ENCODE measurements around the gene TBC1D5. TPM values are rescaled to one million over a fixed set of nuclear protein-coding genes. Genes with fewer than 3 reads are reported as not detected.

Gene TBC1D5
- total and polyA plus RNA-seq, 2 of the 8 experiments (the other 6 are each of a cell fraction or from before 2014, with no cell fraction given), result 11.0 to 22.9 TPM

GRCh38 chr3:17753632-17753992 is 11.2 kb upstream of the TBC1D5 start:
- Histone ChIP-seq H3K4ac (replicated peaks; ENCODE audit: insufficient read length, low read depth, low read length) (no peak overlapping the region), H3K14ac (ENCODE audit: insufficient read length) (no peak overlapping the region), H3K4me1 (replicated peaks in 1 of 4; ENCODE audit: control insufficient read depth in 3 of 4, insufficient read depth in 4 of 4, low read length in 3 of 4) (no peaks in the 10 kb centered on the region), H3K79me2 (ENCODE audit: control insufficient read depth in 1 of 2, insufficient read depth in 2 of 2, low read length in 2 of 2) (no peaks in the 10 kb centered on the region), H3K18ac (ENCODE audit: extremely low read depth, low read length) (no peak overlapping the region), H3K23ac (ENCODE audit: insufficient read length) (no peak overlapping the region), H4K91ac (replicated peaks; ENCODE audit: insufficient read length, low read length) (no peak overlapping the region), H2BK15ac (ENCODE audit: low read length) (no peak overlapping the region), H2AFZ (ENCODE audit: low read length) (no peak overlapping the region), H3K9ac (replicated peaks in 1 of 4; ENCODE audit: extremely low read depth in 1 of 4, low read depth in 3 of 4, low read length in 3 of 4) (no peak overlapping the region), H4K5ac (ENCODE audit: insufficient read length, low read depth, low read length) (no peak overlapping the region), H3K9me3 (ENCODE audit: insufficient read depth in 2 of 2, low read depth in 1 of 2, low read length in 1 of 2) (no peaks in the 10 kb centered on the region), H2BK120ac (replicated peaks; ENCODE audit: low read depth, low read length) (no peak overlapping the region), H2BK12ac (ENCODE audit: low read depth, low read length) (no peak overlapping the region), H3K79me1 (ENCODE audit: low read depth, low read length) (no peaks in the 10 kb centered on the region), H3K23me2 (ENCODE audit: low read depth, low read length) (no peaks in the 10 kb centered on the region), H4K20me1 (replicated peaks in 1 of 2; ENCODE audit: control insufficient read depth in 1 of 2, insufficient read depth in 2 of 2, low read length in 2 of 2) (no peaks in the 10 kb centered on the region), H3K4me3 (ENCODE audit: extremely low read depth in 1 of 4, insufficient read depth in 2 of 4, low read depth in 3 of 4, low read length in 4 of 4) (no peak overlapping the region), H3K36me3 (ENCODE audit: control insufficient read depth in 2 of 4, insufficient read depth in 4 of 4, low read length in 3 of 4) (no peaks in the 10 kb centered on the region), H4K8ac (ENCODE audit: extremely low read depth, insufficient read depth, low read length) (no peak overlapping the region), H3K27ac (ENCODE audit: low read depth, low read length) (no peak overlapping the region), H3K4me2 (ENCODE audit: insufficient read depth in 1 of 2, low read depth in 2 of 2, low read length in 2 of 2) (no peak overlapping the region), H3K27me3 (replicated peaks in 1 of 4; ENCODE audit: control insufficient read depth in 3 of 4, extremely low read depth in 1 of 4, insufficient read depth in 3 of 4, low read length in 3 of 4) (no peaks in the 10 kb centered on the region), H2AK5ac (ENCODE audit: low read depth, low read length) (no peak overlapping the region), H3K56ac (replicated peaks; ENCODE audit: insufficient read length, low read depth, low read length) (no peak overlapping the region), H2BK5ac (ENCODE audit: low read depth, low read length) (no peak overlapping the region), H2BK20ac (ENCODE audit: low read length) (no peak overlapping the region)
- FAIRE-seq (no peak), DNase-seq (ENCODE audit: low read depth in 1 of 2, low spot score in 2 of 2) (no peak)
- ChIA-PET POLR2A (ENCODE audit: partially characterized antibody) (no interaction called here), CTCF (ENCODE audit: partially characterized antibody) (interaction anchor here (0.6 kb wide), 2 partner anchors 32 to 674 kb away, joined by 3 read pairs; no protein-coding TSS in a partner anchor)
- 82% methylated on average over 1 of the region's 1 CpG; no CpG with 5 or more reads in 1 of the 2 experiments for WGBS, 2 experiments (ENCODE audit: extremely low coverage in 1 of 2, insufficient coverage in 1 of 2, insufficient read length in 1 of 2, insufficient replicate concordance in 2 of 2, low coverage in 1 of 2, low lambda C conversion rate in 2 of 2, missing lambda C conversion rate in 1 of 2)
- TF ChIP-seq POLR2A (IDR thresholded peaks at IDR 0.05; ENCODE audit: control extremely low read depth in 1 of 2, low read depth in 2 of 2, low read length in 2 of 2), result no peak
- TF ChIP-seq PHF8 (conservative IDR thresholded peaks at IDR 0.05; ENCODE audit: low read depth, low read length), result no peak
- TF ChIP-seq RFX5 (IDR thresholded peaks at IDR 0.05; ENCODE audit: borderline replicate concordance, low read depth, low read length), result no peak
- no peak for TF ChIP-seq KDM1A (IDR thresholded peaks at IDR 0.05; ENCODE audit: borderline replicate concordance, low read length)
- no peak for TF ChIP-seq SP1 (IDR thresholded peaks at IDR 0.05; ENCODE audit: low read depth, low read length)
- no peak for TF ChIP-seq MAX (IDR thresholded peaks at IDR 0.05)
- TF ChIP-seq CHD1 (IDR thresholded peaks at IDR 0.05; ENCODE audit: low read depth, low read length), result no peak
- TF ChIP-seq NRF1 (IDR thresholded peaks at IDR 0.05; ENCODE audit: low read depth, low read length), result no peak
- TF ChIP-seq, protein P1, sequence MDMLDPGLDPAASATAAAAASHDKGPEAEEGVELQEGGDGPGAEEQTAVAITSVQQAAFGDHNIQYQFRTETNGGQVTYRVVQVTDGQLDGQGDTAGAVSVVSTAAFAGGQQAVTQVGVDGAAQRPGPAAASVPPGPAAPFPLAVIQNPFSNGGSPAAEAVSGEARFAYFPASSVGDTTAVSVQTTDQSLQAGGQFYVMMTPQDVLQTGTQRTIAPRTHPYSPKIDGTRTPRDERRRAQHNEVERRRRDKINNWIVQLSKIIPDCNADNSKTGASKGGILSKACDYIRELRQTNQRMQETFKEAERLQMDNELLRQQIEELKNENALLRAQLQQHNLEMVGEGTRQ (IDR thresholded peaks at IDR 0.05; ENCODE audit: low read length), result no peak
- TF ChIP-seq CEBPB (IDR thresholded peaks at IDR 0.05; ENCODE audit: low read depth, low read length), result no peak
- TF ChIP-seq ZNF274 (IDR thresholded peaks at IDR 0.05; ENCODE audit: borderline replicate concordance, extremely low read depth, low read length), result no peak
- no peak for TF ChIP-seq SIX5 (IDR thresholded peaks at IDR 0.05; ENCODE audit: low read depth, low read length)
- no peak for TF ChIP-seq HDAC2 (IDR thresholded peaks at IDR 0.05; ENCODE audit: borderline replicate concordance in 1 of 2, low read depth in 2 of 2, low read length in 2 of 2)
- no peak for TF ChIP-seq TEAD4 (IDR thresholded peaks at IDR 0.05; ENCODE audit: low read depth, low read length)
- no peak for TF ChIP-seq EGR1 (IDR thresholded peaks at IDR 0.05; ENCODE audit: borderline replicate concordance, low read depth, low read length)
